ENCODE measurements around the gene NCAM1.

DNA sequence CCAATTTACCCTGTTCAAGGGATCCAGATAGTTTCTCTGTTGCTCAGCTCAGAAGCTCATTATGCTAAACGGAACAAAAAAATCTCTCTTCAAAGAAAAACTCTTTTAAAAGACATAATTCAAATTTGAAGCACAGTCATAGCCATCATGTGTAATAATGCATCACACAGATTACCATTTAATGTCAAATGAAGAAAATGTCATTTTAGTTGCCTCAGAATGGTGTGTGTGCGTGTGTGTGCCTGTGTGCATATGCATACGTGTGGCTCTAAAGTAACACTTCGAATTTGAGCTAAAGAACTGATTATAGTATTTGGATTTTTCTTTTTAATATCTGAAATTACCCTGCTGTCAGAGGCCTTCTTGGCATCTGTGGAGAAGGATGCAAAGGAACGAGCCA lies 363.0 kb downstream of the NCAM1 start:
- TF ChIP-seq, protein P1, sequence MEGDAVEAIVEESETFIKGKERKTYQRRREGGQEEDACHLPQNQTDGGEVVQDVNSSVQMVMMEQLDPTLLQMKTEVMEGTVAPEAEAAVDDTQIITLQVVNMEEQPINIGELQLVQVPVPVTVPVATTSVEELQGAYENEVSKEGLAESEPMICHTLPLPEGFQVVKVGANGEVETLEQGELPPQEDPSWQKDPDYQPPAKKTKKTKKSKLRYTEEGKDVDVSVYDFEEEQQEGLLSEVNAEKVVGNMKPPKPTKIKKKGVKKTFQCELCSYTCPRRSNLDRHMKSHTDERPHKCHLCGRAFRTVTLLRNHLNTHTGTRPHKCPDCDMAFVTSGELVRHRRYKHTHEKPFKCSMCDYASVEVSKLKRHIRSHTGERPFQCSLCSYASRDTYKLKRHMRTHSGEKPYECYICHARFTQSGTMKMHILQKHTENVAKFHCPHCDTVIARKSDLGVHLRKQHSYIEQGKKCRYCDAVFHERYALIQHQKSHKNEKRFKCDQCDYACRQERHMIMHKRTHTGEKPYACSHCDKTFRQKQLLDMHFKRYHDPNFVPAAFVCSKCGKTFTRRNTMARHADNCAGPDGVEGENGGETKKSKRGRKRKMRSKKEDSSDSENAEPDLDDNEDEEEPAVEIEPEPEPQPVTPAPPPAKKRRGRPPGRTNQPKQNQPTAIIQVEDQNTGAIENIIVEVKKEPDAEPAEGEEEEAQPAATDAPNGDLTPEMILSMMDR (IDR thresholded peaks at IDR 0.05), result no peak
- TF ChIP-seq POLR2A (IDR thresholded peaks at IDR 0.05), result no peak

Data from Peyer's patch (tissue), 4 donors.